HepG2 (cell line): Measurements from ENCODE around the gene CHST13. TPM values are rescaled to one million over a fixed set of nuclear protein-coding genes. Genes with fewer than 3 reads are reported as not detected.

ENCODE experiments used
- ATAC-seq: fragments of 200-7000 bp; cut with Tn5 transposase; 3 replicates; pipeline ENCODE4 v1.9.1; 2020; ENCODE audit warnings: mild to moderate bottlenecking, moderate library complexity
- BruUV-seq: library from RNA; stranded (reverse); fragments of 400-500 nt; replicated peaks from 2 replicates; lab custom pipeline; 2021; lab: Mats Ljungman, UMichigan
- CTCF ChIA-PET: fragments of 300-600 bp; formaldehyde crosslinking; extraction: SDS; loops from one replicate; lab custom pipeline; 2021; ENCODE audit warnings: low total read pairs, inconsistent platforms, low intra/inter-chr PET ratio; lab: Yijun Ruan, JAX
- POLR2A ChIA-PET: fragments of 350-600 bp; sonication (Branson Sonifier 250); formaldehyde crosslinking; loops from one replicate; lab custom pipeline; 2020; ENCODE audit warnings: antibody characterized with exemption, inconsistent platforms; lab: Yijun Ruan, JAX
- DNase-seq: peaks from one replicate; pipeline ENCODE4 v3.0.0-alpha.2; 2015; ENCODE audit warnings: low spot score
- FAIRE-seq: peaks from 3 replicates; lab custom pipeline; 2011; peaks lifted over from hg19 to GRCh38; lab: Jason Lieb, UNC
- H2AFZ ChIP-seq: one replicate; pipeline ENCODE4 v1.6.1; 2011; ENCODE audit warnings: low read length, inconsistent platforms
- H3K27ac ChIP-seq: fragments of 300-600 bp; 3 replicates; pipeline ENCODE4 v1.8.0; 2011; ENCODE audit warnings: mixed run types, mild to moderate bottlenecking, mixed read lengths, low read length, inconsistent platforms; ENCODE audit not compliant: insufficient read depth; ENCODE audit errors: extremely low read length
- H3K27me3 ChIP-seq, 2 experiments: fragments of 200-600 bp in 1 of 2; 2 replicates in 1 of 2; 3 replicates in 1 of 2; pipeline versions ENCODE4 v1.6.0 to v1.8.0; 2011; ENCODE audit warnings: low read length in 2 of 2, mild to moderate bottlenecking in 2 of 2, moderate library complexity in 2 of 2, inconsistent platforms in 1 of 2; ENCODE audit not compliant: insufficient read depth in 2 of 2, control insufficient read depth in 1 of 2
- H3K36me3 ChIP-seq, 2 experiments: fragments of 200-600 bp in 1 of 2; replicated peaks in 1 of 2; 2 replicates in 1 of 2; 3 replicates in 1 of 2; pipeline versions ENCODE4 v1.5.1 to v1.8.0; 2011; ENCODE audit warnings: low read length in 2 of 2, inconsistent platforms in 1 of 2; ENCODE audit not compliant: insufficient read depth in 2 of 2, control insufficient read depth in 1 of 2
- H3K4me1 ChIP-seq: 2 replicates; pipeline ENCODE4 v1.5.1; 2012; ENCODE audit warnings: low read length, inconsistent platforms; ENCODE audit not compliant: insufficient read depth
- H3K4me2 ChIP-seq: 2 replicates; pipeline ENCODE4 v1.6.0; 2011; ENCODE audit warnings: low read depth, low read length, inconsistent platforms
- H3K4me3 ChIP-seq, 3 experiments: fragments of 200-600 bp in 1 of 3; sonication (generic), shearing (Covaris generic) in 1 of 3; replicated peaks in 1 of 3; 2 replicates each; pipeline ENCODE4 v1.5.1; 2011 to 2016; ENCODE audit warnings: low read length in 3 of 3, inconsistent platforms in 2 of 3, low read depth in 2 of 3, mild to moderate bottlenecking in 2 of 3, control low read depth in 1 of 3, mixed read lengths in 1 of 3; ENCODE audit not compliant: insufficient read depth in 1 of 3
- H3K79me2 ChIP-seq: one replicate; pipeline ENCODE4 v1.6.1; 2011; ENCODE audit warnings: low read length, inconsistent platforms; ENCODE audit not compliant: insufficient read depth
- H3K9ac ChIP-seq: 2 replicates; pipeline ENCODE4 v1.6.0; 2011; ENCODE audit warnings: mild to moderate bottlenecking, low read depth, low read length, inconsistent platforms; ENCODE audit not compliant: insufficient read depth
- H3K9me3 ChIP-seq: 2 replicates; pipeline ENCODE4 v1.5.1; 2012; ENCODE audit warnings: mild to moderate bottlenecking, low read length
- H4K20me1 ChIP-seq: 2 replicates; pipeline ENCODE4 v1.6.0; 2011; ENCODE audit warnings: inconsistent platforms, mild to moderate bottlenecking, low read length, moderate library complexity; ENCODE audit not compliant: insufficient read depth
- CBFB ChIP-seq: sonication (generic); formaldehyde crosslinking; IDR thresholded peaks from 2 replicates; pipeline ENCODE4 v1.4.0; 2020; ENCODE audit warnings: missing genetic modification reagents
- CENPT ChIP-seq: sonication (generic); formaldehyde crosslinking; IDR thresholded peaks from 2 replicates; pipeline ENCODE4 v1.8.0; 2022; ENCODE audit warnings: low read depth, mild to moderate bottlenecking, moderate library complexity, missing genetic modification reagents
- HOXD1 ChIP-seq: sonication (generic); formaldehyde crosslinking; IDR thresholded peaks from 2 replicates; pipeline ENCODE4 v1.5.0; 2020; ENCODE audit warnings: missing genetic modification reagents
- PRMT3 ChIP-seq: sonication (generic); formaldehyde crosslinking; IDR thresholded peaks from 2 replicates; pipeline ENCODE4 v1.8.1; 2022; ENCODE audit warnings: low read depth, mild to moderate bottlenecking, moderate library complexity, missing genetic modification reagents, borderline replicate concordance
- TBP ChIP-seq: sonication (generic); formaldehyde crosslinking; IDR thresholded peaks from 2 replicates; pipeline ENCODE4 v1.5.0; 2020; ENCODE audit warnings: missing genetic modification reagents
- ZFP41 ChIP-seq: sonication (generic); formaldehyde crosslinking; IDR thresholded peaks from 2 replicates; pipeline ENCODE4 v1.4.0; 2020; ENCODE audit warnings: mild to moderate bottlenecking, missing genetic modification reagents, borderline replicate concordance
- ZNF256 ChIP-seq: sonication (generic); formaldehyde crosslinking; conservative IDR thresholded peaks from 2 replicates; pipeline ENCODE4 v1.4.0; 2020; ENCODE audit warnings: missing genetic modification reagents
- ZNF335 ChIP-seq: sonication (generic); formaldehyde crosslinking; IDR thresholded peaks from 2 replicates; pipeline ENCODE4 v1.4.0; 2020; ENCODE audit warnings: missing genetic modification reagents
- ZNF512 ChIP-seq: sonication (generic); formaldehyde crosslinking; IDR thresholded peaks from 2 replicates; pipeline ENCODE4 v1.4.0; 2020; ENCODE audit warnings: mild to moderate bottlenecking, missing genetic modification reagents
- ZNF569 ChIP-seq: sonication (generic); formaldehyde crosslinking; IDR thresholded peaks from 2 replicates; pipeline ENCODE4 v1.5.0; 2020; ENCODE audit warnings: mild to moderate bottlenecking, missing genetic modification reagents, moderate library complexity, borderline replicate concordance
- ZNF589 ChIP-seq: sonication (generic); formaldehyde crosslinking; conservative IDR thresholded peaks from 2 replicates; pipeline ENCODE4 v1.8.0; 2022; ENCODE audit warnings: mild to moderate bottlenecking, moderate library complexity, missing genetic modification reagents
- ZNF652 ChIP-seq: IDR thresholded peaks from 2 replicates; pipeline ENCODE4 v1.6.1; 2016; ENCODE audit warnings: low read depth, borderline replicate concordance
- ZNF749 ChIP-seq: sonication (generic); formaldehyde crosslinking; IDR thresholded peaks from 2 replicates; pipeline ENCODE4 v1.8.0; 2022; ENCODE audit warnings: mild to moderate bottlenecking, missing genetic modification reagents, moderate library complexity, borderline replicate concordance
- ZNF891 ChIP-seq: sonication (generic); formaldehyde crosslinking; IDR thresholded peaks from 2 replicates; pipeline ENCODE4 v1.5.0; 2020; ENCODE audit warnings: mild to moderate bottlenecking, missing genetic modification reagents
- WGBS: methylation state at CpG from one replicate; pipeline ENCODE4 v1.1.6; 2017; ENCODE audit warnings: low lambda C conversion rate; 5-methylcytosine and 5-hydroxymethylcytosine counted together
- in situ Hi-C: cut with HindIII; loops from 2 replicates; pipeline ENCODE4 v1.10.0; 2017; ENCODE audit warnings: low pct_unique_long_range_greater_than_20kb; ENCODE audit not compliant: extremely low pct_ligation_motif_present
- intact Hi-C: fragments of 100-400 bp; cut with micrococcal nuclease; formaldehyde crosslinking; loops from one replicate; pipeline ENCODE4 v1.10.0; 2022; ENCODE audit not compliant: unreplicated experiment
- polyA plus RNA-seq, 8 experiments: library from polyadenylated mRNA; depleted of rRNA in 3 of 8; stranded (reverse) in 7 of 8; unstranded in 1 of 8; fragments of >200 nt; fragmentation: Illumina TruSeq in 4 of 8; extraction: Trizol in 4 of 8; gene quantifications; 2 replicates each; pipeline versions ENCODE4 v1.2.1 to v1.2.3, GENCODE V29; 2011 to 2016; ENCODE audit warnings: low read depth in 4 of 8, missing spikeins in 1 of 8, mixed read lengths in 1 of 8; ENCODE audit not compliant: insufficient read depth in 1 of 8
- total RNA-seq, 5 experiments: library from RNA; depleted of rRNA; stranded (reverse); fragments of >200 nt; fragmentation: Illumina TruSeq; extraction: Trizol; gene quantifications; 2 replicates each; pipeline ENCODE4 v1.2.3, GENCODE V29; 2016; ENCODE audit warnings: low read depth in 1 of 5
- TF ChIP-seq, protein P1 (sequence below): sonication (generic); formaldehyde crosslinking; IDR thresholded peaks from 2 replicates; pipeline ENCODE4 v1.4.0; 2020; ENCODE audit warnings: missing genetic modification reagents

Gene CHST13
- total and polyA plus RNA-seq, 2 of the 13 experiments (the other 11 are each of a cell fraction or from before 2014, with no cell fraction given) = 32.0 to 43.1 TPM

GRCh38 chr3:126480206-126480605, 43.7 kb upstream of the CHST13 start:
- peaks cover 87% of the 10 kb centered on the region for H3K4me1 ChIP-seq
- H3K36me3 ChIP-seq = no peaks in the 10 kb centered on the region
- TF ChIP-seq ZNF589 (CRISPR knock-in tag) = no peak
- TF ChIP-seq, protein P1, sequence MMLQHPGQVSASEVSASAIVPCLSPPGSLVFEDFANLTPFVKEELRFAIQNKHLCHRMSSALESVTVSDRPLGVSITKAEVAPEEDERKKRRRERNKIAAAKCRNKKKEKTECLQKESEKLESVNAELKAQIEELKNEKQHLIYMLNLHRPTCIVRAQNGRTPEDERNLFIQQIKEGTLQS = no peak
- no peak for TF ChIP-seq CENPT (CRISPR knock-in tag)
- no peak for TF ChIP-seq ZNF512 (CRISPR knock-in tag)
- TF ChIP-seq CBFB (CRISPR knock-in tag) = no peak
- TF ChIP-seq ZFP41 (CRISPR knock-in tag) = no peak
- TF ChIP-seq ZNF891 = no peak
- no peak for TF ChIP-seq ZNF256 (CRISPR knock-in tag)
- TF ChIP-seq ZNF652 = no peak
- no peak for TF ChIP-seq HOXD1 (CRISPR knock-in tag)
- no peak for TF ChIP-seq ZNF569 (CRISPR knock-in tag)
- no peak for TF ChIP-seq PRMT3 (CRISPR knock-in tag)
- no peak for TF ChIP-seq ZNF335
- TF ChIP-seq TBP (CRISPR knock-in tag) = no peak
- no peak for TF ChIP-seq ZNF749 (CRISPR knock-in tag)
- no peak overlapping the region for H2AFZ ChIP-seq
- intact Hi-C loops = loop anchor here (5.0 kb wide), 1 partner anchor 37 kb away; the partner anchor contains the start of gene UROC1
- no peak overlapping the region for H3K9ac ChIP-seq
- BruUV-seq = no TSS peak
- H3K4me2 ChIP-seq = no peak overlapping the region
- no peak overlapping the region for H3K27ac ChIP-seq
- 68% methylated on average over 5 of the region's 5 CpGs for WGBS
- H4K20me1 ChIP-seq = no peaks in the 10 kb centered on the region
- ChIA-PET POLR2A (no interaction called here), CTCF (no interaction called here)
- no peak for ATAC-seq
- H3K79me2 ChIP-seq = no peaks in the 10 kb centered on the region
- H3K4me3 ChIP-seq = no peak overlapping the region
- FAIRE-seq = no peak
- H3K9me3 ChIP-seq = no peaks in the 10 kb centered on the region
- H3K27me3 ChIP-seq = no peaks in the 10 kb centered on the region; a peak in 1 of 5 replicates
- in situ Hi-C loops = no loop called here
- no peak for DNase-seq
